22Rv1 (cell line): ENCODE measurements around the gene USP3.

Source experiments
- H3K27ac ChIP-seq: fragments of 450-650 bp; 2 replicates; pipeline ENCODE4 v1.5.1; 2017
- ZFX ChIP-seq: fragments of 450-650 bp; IDR thresholded peaks from 2 replicates; pipeline ENCODE4 v1.6.1; 2017; ENCODE audit warnings: antibody characterized with exemption, borderline replicate concordance
- TF ChIP-seq, protein P1 (sequence below): fragments of 450-650 bp; IDR thresholded peaks from 2 replicates; pipeline ENCODE4 v1.5.1; 2017; ENCODE audit warnings: mild to moderate bottlenecking

The USP3 gene

DNA sequence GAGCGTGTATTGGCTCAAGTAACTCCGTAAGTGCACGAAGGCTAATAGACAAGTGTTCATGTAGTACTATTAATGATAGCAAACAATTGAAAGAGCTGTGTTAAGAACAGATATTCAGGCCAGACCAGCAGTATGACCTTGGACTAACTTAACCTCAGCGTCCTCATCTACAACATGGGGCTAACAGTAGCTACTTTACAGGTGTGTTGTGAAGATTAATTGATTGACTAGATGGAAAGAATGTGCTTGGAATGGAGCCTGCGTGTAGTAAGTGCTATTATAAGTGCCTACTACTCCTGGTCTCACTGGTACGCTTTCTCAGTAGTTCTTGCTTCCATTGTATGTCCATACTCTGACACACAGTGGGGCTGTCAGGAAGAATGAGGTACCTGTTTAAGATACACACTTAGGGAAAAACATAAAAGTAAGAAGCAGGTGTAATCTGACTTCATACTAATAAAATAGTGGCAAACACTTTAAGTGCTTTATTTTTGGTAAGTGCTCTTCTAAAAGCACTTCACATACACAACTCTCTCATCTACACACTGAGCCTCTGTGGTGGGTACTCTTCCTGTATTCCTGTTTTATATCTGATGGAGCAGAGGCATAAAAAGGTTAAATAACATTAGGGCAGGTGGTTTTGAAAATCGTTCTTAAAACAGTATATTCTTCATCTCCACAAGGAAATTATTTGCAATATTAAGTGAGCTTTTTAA is 68.5 kb downstream of the USP3 start:
- no peak for TF ChIP-seq ZFX
- TF ChIP-seq, protein P1, sequence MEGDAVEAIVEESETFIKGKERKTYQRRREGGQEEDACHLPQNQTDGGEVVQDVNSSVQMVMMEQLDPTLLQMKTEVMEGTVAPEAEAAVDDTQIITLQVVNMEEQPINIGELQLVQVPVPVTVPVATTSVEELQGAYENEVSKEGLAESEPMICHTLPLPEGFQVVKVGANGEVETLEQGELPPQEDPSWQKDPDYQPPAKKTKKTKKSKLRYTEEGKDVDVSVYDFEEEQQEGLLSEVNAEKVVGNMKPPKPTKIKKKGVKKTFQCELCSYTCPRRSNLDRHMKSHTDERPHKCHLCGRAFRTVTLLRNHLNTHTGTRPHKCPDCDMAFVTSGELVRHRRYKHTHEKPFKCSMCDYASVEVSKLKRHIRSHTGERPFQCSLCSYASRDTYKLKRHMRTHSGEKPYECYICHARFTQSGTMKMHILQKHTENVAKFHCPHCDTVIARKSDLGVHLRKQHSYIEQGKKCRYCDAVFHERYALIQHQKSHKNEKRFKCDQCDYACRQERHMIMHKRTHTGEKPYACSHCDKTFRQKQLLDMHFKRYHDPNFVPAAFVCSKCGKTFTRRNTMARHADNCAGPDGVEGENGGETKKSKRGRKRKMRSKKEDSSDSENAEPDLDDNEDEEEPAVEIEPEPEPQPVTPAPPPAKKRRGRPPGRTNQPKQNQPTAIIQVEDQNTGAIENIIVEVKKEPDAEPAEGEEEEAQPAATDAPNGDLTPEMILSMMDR, result no peak
- no peak overlapping the region for H3K27ac ChIP-seq

DNA sequence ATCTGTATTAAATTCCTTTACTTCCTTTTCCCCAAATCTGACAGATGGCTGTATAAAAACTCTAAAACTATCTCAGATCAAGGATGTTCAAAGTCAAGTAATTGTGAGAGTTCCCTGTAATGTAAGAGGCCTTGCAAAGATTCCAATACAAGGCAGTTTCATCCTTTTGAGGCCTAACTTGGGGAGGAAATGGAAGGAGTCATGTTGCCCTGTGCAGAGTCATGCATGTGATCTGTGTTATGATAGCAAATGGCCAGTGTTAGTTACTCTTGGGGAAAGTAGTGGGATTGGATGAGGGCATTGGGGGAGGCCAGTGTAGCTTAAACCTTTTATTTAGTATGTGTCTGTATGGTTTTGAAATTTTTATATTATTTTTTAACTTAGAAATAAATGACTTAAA is 69.1 kb downstream of the USP3 start:
- TF ChIP-seq ZFX, result no peak
- TF ChIP-seq, protein P1, result no peak
- H3K27ac ChIP-seq, result no peak overlapping the region

DNA sequence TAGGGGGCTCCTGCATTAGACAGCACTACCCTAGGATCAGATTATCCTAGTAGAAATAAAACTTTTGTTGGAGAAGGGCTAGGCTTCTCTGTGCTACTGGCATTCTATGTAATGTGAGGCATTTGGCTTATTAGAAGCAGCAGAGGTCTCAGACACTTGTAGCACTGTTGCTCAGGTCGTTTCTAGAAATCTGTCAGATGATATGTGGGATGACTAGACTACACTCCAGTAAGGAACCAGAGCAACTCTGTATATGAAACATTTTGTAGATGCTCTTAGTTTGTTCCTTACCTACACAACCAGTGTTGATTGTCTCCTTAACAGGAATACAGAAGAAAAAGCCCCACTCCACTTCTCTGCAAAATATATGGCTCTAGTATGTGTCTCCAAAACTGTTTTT is 70.9 kb downstream of the USP3 start:
- no peak for TF ChIP-seq ZFX
- TF ChIP-seq, protein P1, result no peak
- H3K27ac ChIP-seq, result no peak overlapping the region

DNA sequence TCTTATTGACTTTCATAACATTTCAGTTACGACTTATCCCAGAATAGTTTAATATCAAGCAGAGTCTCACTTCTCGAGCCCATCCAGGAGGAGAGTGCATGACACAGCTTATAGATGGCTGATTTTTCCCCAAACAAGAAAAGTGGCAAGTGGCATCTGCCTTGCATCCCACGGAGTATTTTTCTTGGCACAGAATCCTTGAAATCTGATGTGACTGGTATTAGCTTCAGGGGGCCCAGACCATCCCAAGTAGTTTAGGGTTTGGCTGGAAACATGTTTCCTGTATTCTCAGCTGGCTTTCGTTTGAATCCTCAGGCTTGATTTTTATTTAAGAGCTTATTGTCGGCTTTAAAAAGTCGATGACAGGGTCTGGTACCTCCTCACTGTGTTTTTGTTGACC is 72.0 kb downstream of the USP3 start:
- H3K27ac ChIP-seq, result no peak overlapping the region
- TF ChIP-seq, protein P1, result no peak
- TF ChIP-seq ZFX, result no peak

- no peak for TF ChIP-seq ZFX
- TF ChIP-seq, protein P1, result no peak
- 0 out of 2 replicates have a peak overlapping the region, but pooled peaks have one; percentile 9 for H3K27ac ChIP-seq
Measured at GRCh38 chr15:63582179-63582578, 77.8 kb downstream of the USP3 start.

GRCh38 chr15:63582718-63583426 is 78.5 kb downstream of the USP3 start:
- TF ChIP-seq, protein P1, result no peak
- TF ChIP-seq ZFX, result no peak
- H3K27ac ChIP-seq, result no peak overlapping the region

- H3K27ac ChIP-seq, result peak overlapping the region; percentile 40
- no peak for TF ChIP-seq ZFX
- TF ChIP-seq, protein P1, result peak; percentile 26
Measured at GRCh38 chr15:63586790-63587189, 82.4 kb downstream of the USP3 start.
